Measurements from ENCODE around the gene CNTN1. TPM values are rescaled to one million over a fixed set of nuclear protein-coding genes. Genes with fewer than 3 reads are reported as not detected.

Gene CNTN1
- total RNA-seq, 4 donors from 2014 or later = 0.40 to 3.9 (median 0.68) TPM

DNA sequence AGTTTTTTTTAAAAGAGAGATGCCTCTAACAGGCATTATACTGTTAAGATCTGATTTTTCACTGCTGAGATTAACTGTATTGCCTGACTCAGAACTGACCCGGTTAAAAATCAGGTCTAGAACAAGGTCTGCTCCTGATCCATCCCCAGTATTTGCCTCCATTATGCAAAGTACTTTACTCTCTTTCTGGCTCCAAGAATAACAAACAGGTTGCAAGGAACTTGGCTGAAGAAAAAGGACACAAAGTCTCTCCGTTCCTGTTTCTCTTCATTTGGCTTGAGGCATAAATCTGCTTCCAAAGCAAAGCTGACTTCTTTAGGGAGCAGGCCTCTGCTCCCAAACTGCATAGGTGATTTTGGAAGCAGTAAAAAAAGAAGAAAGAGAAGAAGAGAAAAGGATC lies 296.6 kb downstream of the CNTN1 start:
- TF ChIP-seq POLR2A (IDR thresholded peaks at IDR 0.05) = no peak
- TF ChIP-seq CTCF (IDR thresholded peaks at IDR 0.05) = no peak
- no peaks in the 10 kb centered on the region for H3K4me1 ChIP-seq
- H3K36me3 ChIP-seq = no peaks in the 10 kb centered on the region
- H3K27ac ChIP-seq = peak overlapping the region in 1 of 4 donors; percentile 19
- DNase-seq = no peak
- H3K9me3 ChIP-seq = no peaks in the 10 kb centered on the region
- H3K4me3 ChIP-seq = no peak overlapping the region
- no peaks in the 10 kb centered on the region for H3K27me3 ChIP-seq

DNA sequence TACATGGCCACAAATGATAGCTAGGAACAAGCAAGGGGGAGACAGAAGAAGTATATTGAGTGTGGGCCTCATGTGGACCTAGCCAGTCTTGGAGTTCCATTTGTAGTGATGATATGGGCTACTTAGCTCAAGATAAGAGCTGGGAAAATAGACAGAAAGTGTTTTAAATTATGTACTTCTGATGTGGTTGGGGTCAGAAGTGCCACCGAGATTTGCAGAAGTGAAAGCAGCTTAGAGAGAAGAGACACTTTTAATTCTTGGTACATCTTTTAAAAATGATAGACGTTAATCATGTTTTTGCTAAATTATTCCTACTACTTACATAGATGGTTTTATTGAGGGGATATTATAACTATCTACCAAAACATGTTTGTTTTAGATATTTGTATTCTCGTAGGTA lies 297.5 kb downstream of the CNTN1 start:
- Histone ChIP-seq H3K27me3 (no peaks in the 10 kb centered on the region), H3K4me3 (no peak overlapping the region), H3K4me1 (no peaks in the 10 kb centered on the region), H3K9me3 (no peaks in the 10 kb centered on the region), H3K36me3 (no peaks in the 10 kb centered on the region), H3K27ac (no peak overlapping the region)
- no peak for DNase-seq
- TF ChIP-seq POLR2A (IDR thresholded peaks at IDR 0.05) (no peak), CTCF (IDR thresholded peaks at IDR 0.05) (no peak)

DNA sequence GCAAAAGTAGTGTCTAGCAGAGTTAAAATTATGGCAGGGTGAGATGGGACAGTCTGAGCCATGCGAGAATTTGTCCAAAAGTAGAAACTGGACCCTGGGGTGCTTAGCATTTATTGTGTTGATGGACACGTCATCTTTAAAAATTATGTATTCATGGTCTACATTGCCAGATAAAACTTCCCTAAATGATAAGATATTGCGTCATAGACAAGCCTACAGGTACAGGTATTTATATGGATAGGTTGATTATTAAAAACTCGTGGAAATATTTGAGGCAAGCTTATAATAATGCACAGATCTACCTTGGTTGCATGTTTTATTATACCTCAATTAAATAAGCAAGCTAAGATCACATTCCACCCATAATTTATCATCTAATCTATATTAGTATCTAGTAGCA lies 299.9 kb downstream of the CNTN1 start:
- Histone ChIP-seq H3K4me3 (no peak overlapping the region), H3K27ac (no peak overlapping the region), H3K27me3 (no peaks in the 10 kb centered on the region), H3K4me1 (no peaks in the 10 kb centered on the region), H3K36me3 (no peaks in the 10 kb centered on the region), H3K9me3 (no peaks in the 10 kb centered on the region)
- TF ChIP-seq POLR2A (IDR thresholded peaks at IDR 0.05) = no peak
- TF ChIP-seq CTCF (IDR thresholded peaks at IDR 0.05) = no peak
- no peak for DNase-seq

GRCh38 chr12:40992674-40993073 lies 300.4 kb downstream of the CNTN1 start:
- TF ChIP-seq CTCF (IDR thresholded peaks at IDR 0.05) = no peak
- no peak for TF ChIP-seq POLR2A (IDR thresholded peaks at IDR 0.05)
- H3K9me3 ChIP-seq = no peaks in the 10 kb centered on the region
- no peak overlapping the region for H3K27ac ChIP-seq
- H3K4me1 ChIP-seq = no peaks in the 10 kb centered on the region
- DNase-seq = no peak
- no peaks in the 10 kb centered on the region for H3K27me3 ChIP-seq
- no peaks in the 10 kb centered on the region for H3K36me3 ChIP-seq
- no peak overlapping the region for H3K4me3 ChIP-seq

GRCh38 chr12:40993158-40993557 lies 300.9 kb downstream of the CNTN1 start:
- H3K27me3 ChIP-seq = no peaks in the 10 kb centered on the region
- H3K36me3 ChIP-seq = no peaks in the 10 kb centered on the region
- no peak overlapping the region for H3K4me3 ChIP-seq
- no peak for DNase-seq
- no peak for TF ChIP-seq CTCF (IDR thresholded peaks at IDR 0.05)
- TF ChIP-seq POLR2A (IDR thresholded peaks at IDR 0.05) = no peak
- H3K27ac ChIP-seq = no peak overlapping the region
- H3K9me3 ChIP-seq = no peaks in the 10 kb centered on the region
- H3K4me1 ChIP-seq = no peaks in the 10 kb centered on the region

GRCh38 chr12:40996091-40996490 lies 303.9 kb downstream of the CNTN1 start:
- no peaks in the 10 kb centered on the region for H3K4me1 ChIP-seq
- no peak overlapping the region for H3K4me3 ChIP-seq
- H3K27ac ChIP-seq = no peak overlapping the region
- no peak for DNase-seq
- no peaks in the 10 kb centered on the region for H3K27me3 ChIP-seq
- no peaks in the 10 kb centered on the region for H3K9me3 ChIP-seq
- no peaks in the 10 kb centered on the region for H3K36me3 ChIP-seq
- TF ChIP-seq POLR2A (IDR thresholded peaks at IDR 0.05) = no peak

Measured in Peyer's patch (tissue), 4 donors.